T1000 (cell line): ENCODE data around the gene MEAK7.

Source experiments
- DNase-seq: peaks from one replicate; lab custom pipeline; 2025; ENCODE audit warnings: mixed read lengths; lab: John Stamatoyannopoulos, UW

MEAK7 gene

GRCh38 chr16:84465154-84465553 is 39.3 kb downstream of the MEAK7 start:
- no peak for DNase-seq

- no peak for DNase-seq
Observed at GRCh38 chr16:84464116-84464515, 40.3 kb downstream of the MEAK7 start.

GRCh38 chr16:84463221-84463620 is 41.2 kb downstream of the MEAK7 start:
- no peak for DNase-seq

GRCh38 chr16:84462296-84463210 is 41.9 kb downstream of the MEAK7 start:
- no peak for DNase-seq

- no peak for DNase-seq
Observed at GRCh38 chr16:84461413-84462295, 42.8 kb downstream of the MEAK7 start.

- DNase-seq: no peak
Observed at GRCh38 chr16:84461029-84461412, 43.4 kb downstream of the MEAK7 start.

GRCh38 chr16:84460406-84461028 is 43.9 kb downstream of the MEAK7 start:
- no peak for DNase-seq

- no peak for DNase-seq
Observed at GRCh38 chr16:84459941-84460405, 44.5 kb downstream of the MEAK7 start.

GRCh38 chr16:84459533-84459894 is 44.9 kb downstream of the MEAK7 start:
- DNase-seq: no peak

GRCh38 chr16:84458606-84459532 is 45.6 kb downstream of the MEAK7 start:
- no peak for DNase-seq

GRCh38 chr16:84455031-84455430 is 49.4 kb downstream of the MEAK7 start:
- DNase-seq: no peak
